Suprapubic skin (tissue), 4 donors: ENCODE measurements around the gene CTAGE9. TPM values are rescaled to one million over a fixed set of nuclear protein-coding genes. Genes with fewer than 3 reads are reported as not detected.
"Not testable (repeated sequence)": the region's sequence is repeated elsewhere in the genome, so short reads cannot be mapped to it uniquely, and the experiment has no call there.

Experiments
- DNase-seq, 2 donors: peaks; one replicate each; pipeline ENCODE4 v3.0.0-alpha.2; 2019; ENCODE audit warnings: low spot score in 2 of 2
- H3K27ac ChIP-seq: fragments of 200-600 bp; sonication (generic); one replicate; pipeline ENCODE4 v1.5.1; 2019
- H3K27me3 ChIP-seq: fragments of 200-600 bp; sonication (generic); one replicate; pipeline ENCODE4 v1.5.1; 2019
- H3K36me3 ChIP-seq: fragments of 200-600 bp; sonication (generic); one replicate; pipeline ENCODE4 v1.5.1; 2019
- H3K4me1 ChIP-seq: fragments of 200-600 bp; sonication (generic); one replicate; pipeline ENCODE4 v1.5.1; 2019
- H3K4me3 ChIP-seq: fragments of 200-600 bp; sonication (generic); one replicate; pipeline ENCODE4 v1.5.1; 2019; ENCODE audit warnings: mild to moderate bottlenecking
- H3K9me3 ChIP-seq: fragments of 200-600 bp; sonication (generic); one replicate; pipeline ENCODE4 v1.5.1; 2019
- EP300 ChIP-seq: sonication (generic); formaldehyde crosslinking; IDR thresholded peaks from one replicate; pipeline ENCODE4 v1.6.1; 2017; ENCODE audit warnings: antibody characterized with exemption
- POLR2A ChIP-seq, 2 donors: fragments of 450-650 bp; IDR thresholded peaks; one replicate each; pipeline ENCODE4 v1.6.1; 2017; ENCODE audit warnings: antibody characterized with exemption in 2 of 2, mild to moderate bottlenecking in 2 of 2, moderate library complexity in 2 of 2
- POLR2AphosphoS5 ChIP-seq, 3 donors: sonication (generic); formaldehyde crosslinking; IDR thresholded peaks; one replicate each; pipeline ENCODE4 v1.6.1; 2017; ENCODE audit warnings: antibody characterized with exemption in 3 of 3
- WGBS: methylation state at CpG from one replicate; pipeline ENCODE4 v1.1.5; 2018; 5-methylcytosine and 5-hydroxymethylcytosine counted together
- total RNA-seq, 4 donors: library from RNA; depleted of rRNA; stranded (reverse); fragments of >200 nt; gene quantifications; one replicate each; pipeline ENCODE4 v1.1.0, GENCODE V29; 2016
- TF ChIP-seq, protein P1 (sequence below), 2 donors: fragments of 200-600 bp in 1 of 2; fragments of 450-650 bp in 1 of 2; sonication (generic) in 1 of 2; IDR thresholded peaks; one replicate each; pipeline ENCODE4 v1.5.1; 2016 to 2019; ENCODE audit warnings: antibody characterized with exemption in 2 of 2, mild to moderate bottlenecking in 1 of 2, moderate library complexity in 1 of 2

CTAGE9 gene, protein sequence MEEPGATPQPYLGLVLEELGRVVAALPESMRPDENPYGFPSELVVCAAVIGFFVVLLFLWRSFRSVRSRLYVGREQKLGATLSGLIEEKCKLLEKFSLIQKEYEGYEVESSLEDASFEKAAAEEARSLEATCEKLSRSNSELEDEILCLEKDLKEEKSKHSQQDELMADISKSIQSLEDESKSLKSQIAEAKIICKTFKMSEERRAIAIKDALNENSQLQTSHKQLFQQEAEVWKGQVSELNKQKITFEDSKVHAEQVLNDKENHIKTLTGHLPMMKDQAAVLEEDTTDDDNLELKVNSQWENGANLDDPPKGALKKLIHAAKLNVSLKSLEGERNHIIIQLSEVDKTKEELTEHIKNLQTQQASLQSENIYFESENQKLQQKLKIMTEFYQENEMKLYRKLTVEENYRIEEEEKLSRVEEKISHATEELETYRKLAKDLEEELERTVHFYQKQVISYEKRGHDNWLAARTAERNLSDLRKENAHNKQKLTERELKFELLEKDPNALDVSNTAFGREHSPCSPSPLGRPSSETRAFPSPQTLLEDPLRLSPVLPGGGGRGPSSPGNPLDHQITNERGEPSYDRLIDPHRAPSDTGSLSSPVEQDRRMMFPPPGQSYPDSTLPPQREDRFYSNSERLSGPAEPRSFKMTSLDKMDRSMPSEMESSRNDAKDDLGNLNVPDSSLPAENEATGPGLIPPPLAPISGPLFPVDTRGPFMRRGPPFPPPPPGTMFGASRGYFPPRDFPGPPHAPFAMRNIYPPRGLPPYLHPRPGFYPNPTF
- total RNA-seq = not detected

DNA sequence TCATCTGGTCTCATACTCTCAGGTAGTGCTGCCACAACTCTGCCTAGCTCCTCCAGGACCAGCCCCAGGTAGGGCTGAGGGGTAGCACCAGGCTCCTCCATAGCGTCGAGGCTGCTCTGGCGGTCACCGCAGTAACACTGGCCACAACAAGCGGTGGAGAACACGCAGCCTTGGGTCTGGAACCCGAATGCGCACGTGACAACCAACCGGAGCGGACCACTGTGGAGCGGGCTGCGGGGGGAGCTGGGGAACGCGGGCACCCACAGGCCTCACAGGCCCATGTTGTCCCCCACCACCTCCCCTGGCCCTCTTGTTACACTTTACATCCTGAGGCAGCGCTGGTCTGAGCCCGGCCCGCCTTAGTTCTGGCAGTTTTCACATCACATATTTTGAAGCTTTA is at the start of gene CTAGE9:
TSS of gene CTAGE9 (minus strand) at position 101 of the 400 bp plus-strand sequence. CDS start at position 101, 0 bp downstream.
- WGBS = 84% methylated on average over 5 of the region's 18 CpGs
- H3K36me3 ChIP-seq, H3K27me3 ChIP-seq, H3K4me3 ChIP-seq, H3K4me1 ChIP-seq, H3K9me3 ChIP-seq, DNase-seq, H3K27ac ChIP-seq: not testable (repeated sequence)

DNA sequence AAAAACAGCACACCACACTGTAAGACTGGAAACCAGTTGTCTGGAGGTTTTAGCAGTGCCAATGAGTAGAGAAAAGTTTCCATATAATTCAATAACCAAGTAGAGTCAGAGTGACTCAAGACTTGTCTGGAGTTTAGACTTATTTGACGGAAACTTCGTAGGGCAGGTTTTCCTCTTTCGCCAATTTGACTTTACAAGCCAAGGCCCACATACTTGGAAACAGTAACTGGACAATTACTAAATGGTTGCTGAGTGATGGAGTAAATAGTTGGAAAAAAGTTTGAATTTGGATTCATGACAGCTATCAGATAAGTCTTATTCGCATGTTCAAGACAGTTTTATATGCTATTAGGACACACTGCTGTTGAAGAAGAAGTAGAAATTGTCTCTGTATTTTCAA is 48.1 kb upstream of the CTAGE9 start:
- H3K4me1 ChIP-seq = no peaks in the 10 kb centered on the region
- no peaks in the 10 kb centered on the region for H3K36me3 ChIP-seq
- TF ChIP-seq POLR2A (IDR thresholded peaks at IDR 0.05) (no peak), POLR2AphosphoS5 (IDR thresholded peaks at IDR 0.05) (no peak), EP300 (no peak)
- TF ChIP-seq, protein P1, sequence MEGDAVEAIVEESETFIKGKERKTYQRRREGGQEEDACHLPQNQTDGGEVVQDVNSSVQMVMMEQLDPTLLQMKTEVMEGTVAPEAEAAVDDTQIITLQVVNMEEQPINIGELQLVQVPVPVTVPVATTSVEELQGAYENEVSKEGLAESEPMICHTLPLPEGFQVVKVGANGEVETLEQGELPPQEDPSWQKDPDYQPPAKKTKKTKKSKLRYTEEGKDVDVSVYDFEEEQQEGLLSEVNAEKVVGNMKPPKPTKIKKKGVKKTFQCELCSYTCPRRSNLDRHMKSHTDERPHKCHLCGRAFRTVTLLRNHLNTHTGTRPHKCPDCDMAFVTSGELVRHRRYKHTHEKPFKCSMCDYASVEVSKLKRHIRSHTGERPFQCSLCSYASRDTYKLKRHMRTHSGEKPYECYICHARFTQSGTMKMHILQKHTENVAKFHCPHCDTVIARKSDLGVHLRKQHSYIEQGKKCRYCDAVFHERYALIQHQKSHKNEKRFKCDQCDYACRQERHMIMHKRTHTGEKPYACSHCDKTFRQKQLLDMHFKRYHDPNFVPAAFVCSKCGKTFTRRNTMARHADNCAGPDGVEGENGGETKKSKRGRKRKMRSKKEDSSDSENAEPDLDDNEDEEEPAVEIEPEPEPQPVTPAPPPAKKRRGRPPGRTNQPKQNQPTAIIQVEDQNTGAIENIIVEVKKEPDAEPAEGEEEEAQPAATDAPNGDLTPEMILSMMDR (IDR thresholded peaks at IDR 0.05) = no peak
- no peaks in the 10 kb centered on the region for H3K27me3 ChIP-seq
- 60% methylated on average over 4 of the region's 4 CpGs for WGBS
- no peak for DNase-seq
- H3K4me3 ChIP-seq = no peak overlapping the region
- no peak overlapping the region for H3K27ac ChIP-seq
- no peaks in the 10 kb centered on the region for H3K9me3 ChIP-seq

DNA sequence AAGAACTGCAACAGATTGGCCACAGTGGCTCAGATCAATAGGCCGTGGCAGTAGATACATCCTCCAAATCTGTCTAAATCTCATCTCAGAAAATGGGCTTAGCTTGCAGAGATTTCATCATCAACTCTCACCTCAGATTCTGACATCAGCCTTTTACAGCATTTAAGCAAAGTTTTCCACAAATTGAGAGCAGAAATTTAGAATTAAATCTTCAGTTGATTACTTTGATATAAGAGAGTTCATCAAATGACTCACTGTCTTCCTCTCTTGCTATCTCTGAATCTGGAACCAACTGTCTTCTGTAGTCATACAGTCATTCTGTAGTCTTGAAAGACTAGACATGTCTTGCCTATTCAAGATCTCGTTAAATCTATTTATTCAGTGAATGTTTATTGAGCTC is 45.2 kb upstream of the CTAGE9 start:
- no peaks in the 10 kb centered on the region for H3K4me1 ChIP-seq
- TF ChIP-seq POLR2A (IDR thresholded peaks at IDR 0.05) = no peak
- TF ChIP-seq EP300 = no peak
- no peak for TF ChIP-seq POLR2AphosphoS5 (IDR thresholded peaks at IDR 0.05)
- TF ChIP-seq, protein P1 (IDR thresholded peaks at IDR 0.05) = no peak
- H3K27ac ChIP-seq = no peak overlapping the region
- WGBS = 88% methylated on average over 2 of the region's 2 CpGs
- no peak overlapping the region for H3K4me3 ChIP-seq
- DNase-seq = no peak
- H3K9me3 ChIP-seq = no peaks in the 10 kb centered on the region
- no peaks in the 10 kb centered on the region for H3K27me3 ChIP-seq
- no peaks in the 10 kb centered on the region for H3K36me3 ChIP-seq

DNA sequence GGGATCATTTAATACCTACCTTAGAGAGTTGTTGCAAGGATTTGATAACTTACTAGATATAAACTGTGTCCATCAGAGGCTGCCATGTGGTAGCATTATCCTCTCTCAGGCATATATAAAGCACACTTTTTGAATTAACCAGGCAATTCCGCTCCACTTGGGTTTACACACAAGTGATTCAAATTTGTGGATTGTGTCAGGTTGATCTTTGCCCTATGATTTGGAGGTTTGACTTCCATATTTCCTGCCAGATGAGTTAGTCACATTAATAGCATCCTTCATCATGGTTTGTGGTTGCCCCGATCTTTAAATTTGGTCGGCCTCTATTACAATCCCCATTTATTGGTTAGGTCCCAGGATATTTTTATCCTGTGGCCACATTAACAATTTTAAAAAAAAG is 44.8 kb upstream of the CTAGE9 start:
- 89% methylated on average over 3 of the region's 3 CpGs for WGBS
- Histone ChIP-seq H3K4me3 (no peak overlapping the region), H3K36me3 (no peaks in the 10 kb centered on the region), H3K27me3 (no peaks in the 10 kb centered on the region), H3K4me1 (no peaks in the 10 kb centered on the region), H3K27ac (no peak overlapping the region), H3K9me3 (no peaks in the 10 kb centered on the region)
- no peak for TF ChIP-seq EP300
- TF ChIP-seq, protein P1 (IDR thresholded peaks at IDR 0.05) = no peak
- TF ChIP-seq POLR2A (IDR thresholded peaks at IDR 0.05) = no peak
- no peak for TF ChIP-seq POLR2AphosphoS5 (IDR thresholded peaks at IDR 0.05)
- DNase-seq = no peak

DNA sequence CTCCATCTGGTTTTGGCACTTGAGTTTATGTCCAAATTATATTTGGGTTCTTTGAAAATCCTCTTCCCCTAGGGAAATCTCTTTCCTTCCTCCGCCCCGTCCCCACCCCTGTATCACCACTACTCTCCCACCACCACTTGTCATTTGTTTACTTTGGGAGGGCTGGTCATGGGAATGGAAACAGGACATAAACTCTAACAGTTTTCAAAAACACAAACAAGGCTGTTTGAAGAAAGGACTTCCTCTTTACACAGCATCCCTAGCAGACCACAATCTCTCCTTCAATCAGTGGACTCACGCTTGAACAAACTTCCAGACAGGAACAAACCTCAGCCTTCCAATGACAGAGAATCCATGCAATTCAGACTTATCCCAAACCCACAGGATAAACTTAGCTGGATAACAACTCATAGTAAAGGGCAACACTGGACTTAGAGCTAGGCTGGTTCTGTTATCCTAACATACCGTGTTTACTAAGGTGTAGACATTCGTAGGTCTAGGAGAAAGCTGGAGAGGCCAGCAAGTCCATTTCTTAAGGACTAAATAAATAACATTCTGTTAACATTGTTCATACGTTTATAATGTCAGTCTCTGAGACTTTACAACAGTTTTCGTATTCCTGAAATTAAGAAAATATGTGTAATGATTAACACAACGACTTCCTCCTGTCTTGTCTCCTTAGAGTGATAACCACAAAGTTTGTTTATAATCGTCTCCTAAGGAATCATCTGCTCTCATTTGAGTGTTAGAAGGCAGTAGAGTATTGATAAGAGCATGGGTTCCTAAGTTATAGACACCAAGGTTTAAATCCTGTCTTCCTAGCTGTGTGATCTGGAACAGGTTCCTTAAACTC is 44.1 kb upstream of the CTAGE9 start:
- H3K4me3 ChIP-seq = no peak overlapping the region
- no peaks in the 10 kb centered on the region for H3K27me3 ChIP-seq
- no peaks in the 10 kb centered on the region for H3K9me3 ChIP-seq
- H3K27ac ChIP-seq = no peak overlapping the region
- DNase-seq = no peak
- 61% methylated on average over 9 of the region's 9 CpGs for WGBS
- no peaks in the 10 kb centered on the region for H3K4me1 ChIP-seq
- no peaks in the 10 kb centered on the region for H3K36me3 ChIP-seq
- TF ChIP-seq POLR2AphosphoS5 (IDR thresholded peaks at IDR 0.05) (no peak), POLR2A (IDR thresholded peaks at IDR 0.05) (no peak), EP300 (no peak)
- TF ChIP-seq, protein P1 (IDR thresholded peaks at IDR 0.05) = no peak
